ENCODE results near the gene STOML1.

STOML1 gene, protein sequence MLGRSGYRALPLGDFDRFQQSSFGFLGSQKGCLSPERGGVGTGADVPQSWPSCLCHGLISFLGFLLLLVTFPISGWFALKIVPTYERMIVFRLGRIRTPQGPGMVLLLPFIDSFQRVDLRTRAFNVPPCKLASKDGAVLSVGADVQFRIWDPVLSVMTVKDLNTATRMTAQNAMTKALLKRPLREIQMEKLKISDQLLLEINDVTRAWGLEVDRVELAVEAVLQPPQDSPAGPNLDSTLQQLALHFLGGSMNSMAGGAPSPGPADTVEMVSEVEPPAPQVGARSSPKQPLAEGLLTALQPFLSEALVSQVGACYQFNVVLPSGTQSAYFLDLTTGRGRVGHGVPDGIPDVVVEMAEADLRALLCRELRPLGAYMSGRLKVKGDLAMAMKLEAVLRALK

DNA sequence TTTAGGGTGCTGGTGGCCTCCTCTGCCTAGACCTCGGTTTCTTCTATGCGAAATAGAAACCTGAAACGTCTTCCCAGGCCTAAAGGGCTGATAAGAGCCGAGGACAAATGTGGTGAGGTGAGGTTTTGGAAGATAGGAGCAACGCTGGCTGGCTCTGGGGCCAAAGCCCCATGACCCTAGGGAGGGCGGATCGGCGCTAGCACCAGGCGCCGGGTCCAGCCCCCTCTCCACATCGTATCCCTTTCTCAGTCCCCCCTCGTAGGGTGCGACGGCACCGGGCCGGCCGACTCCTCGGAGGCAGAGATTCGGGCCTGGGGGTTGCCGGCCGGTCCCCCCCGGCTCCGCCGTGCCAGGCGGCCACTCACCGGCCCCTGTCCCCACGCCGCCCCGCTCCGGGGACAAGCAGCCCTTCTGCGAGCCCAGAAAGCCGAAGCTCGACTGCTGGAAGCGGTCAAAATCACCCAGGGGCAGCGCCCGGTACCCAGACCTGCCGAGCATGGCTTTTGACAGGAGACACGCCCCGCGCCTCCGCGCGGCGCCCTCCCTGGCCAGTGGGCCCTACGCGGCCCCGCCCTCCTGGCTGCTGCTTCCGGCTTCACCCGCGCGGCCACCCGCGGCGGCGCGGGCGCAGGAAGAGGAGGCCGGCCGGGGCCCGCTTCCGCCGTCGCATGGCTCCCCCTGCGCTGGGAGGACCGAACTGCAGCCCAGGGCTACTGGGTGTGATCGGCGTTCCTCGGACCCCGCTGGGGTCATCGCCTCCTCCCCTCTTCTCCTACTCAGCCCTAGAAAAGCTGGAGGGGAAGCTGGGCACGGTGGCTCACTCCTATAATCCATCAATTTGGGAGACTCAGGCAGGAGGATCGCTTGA, at the start of gene STOML1:
Gene STOML1 (minus strand): TSS at position 570 of the 868 bp plus-strand sequence. CDS start 72 bp downstream, at position 498.
- peak; percentile 89 for DNase-seq (ENCODE audit: low read depth)

DNA sequence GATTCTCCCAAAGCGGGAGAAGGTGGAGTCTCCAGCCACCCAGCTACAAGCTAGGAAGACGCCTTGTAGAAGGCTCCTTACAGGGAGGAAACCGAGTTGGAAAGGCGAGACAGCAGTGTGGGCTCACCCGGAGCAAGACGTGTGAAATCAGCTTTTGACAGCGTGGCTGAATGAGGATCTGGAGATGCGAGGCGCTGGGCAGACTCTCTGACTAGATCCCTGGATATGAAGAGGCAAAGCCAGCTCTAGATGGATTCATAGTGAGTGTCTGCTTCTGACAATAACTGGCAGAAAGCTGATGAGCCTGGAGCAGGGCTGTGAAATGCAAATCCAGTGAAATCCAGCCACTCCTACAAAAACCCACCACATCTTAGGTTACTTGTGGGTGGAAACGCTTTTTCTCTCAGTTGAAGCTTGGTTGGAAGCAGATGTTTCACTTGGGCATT, 49.2 kb upstream of the STOML1 start:
- DNase-seq (ENCODE audit: low read depth), result no peak

DNA sequence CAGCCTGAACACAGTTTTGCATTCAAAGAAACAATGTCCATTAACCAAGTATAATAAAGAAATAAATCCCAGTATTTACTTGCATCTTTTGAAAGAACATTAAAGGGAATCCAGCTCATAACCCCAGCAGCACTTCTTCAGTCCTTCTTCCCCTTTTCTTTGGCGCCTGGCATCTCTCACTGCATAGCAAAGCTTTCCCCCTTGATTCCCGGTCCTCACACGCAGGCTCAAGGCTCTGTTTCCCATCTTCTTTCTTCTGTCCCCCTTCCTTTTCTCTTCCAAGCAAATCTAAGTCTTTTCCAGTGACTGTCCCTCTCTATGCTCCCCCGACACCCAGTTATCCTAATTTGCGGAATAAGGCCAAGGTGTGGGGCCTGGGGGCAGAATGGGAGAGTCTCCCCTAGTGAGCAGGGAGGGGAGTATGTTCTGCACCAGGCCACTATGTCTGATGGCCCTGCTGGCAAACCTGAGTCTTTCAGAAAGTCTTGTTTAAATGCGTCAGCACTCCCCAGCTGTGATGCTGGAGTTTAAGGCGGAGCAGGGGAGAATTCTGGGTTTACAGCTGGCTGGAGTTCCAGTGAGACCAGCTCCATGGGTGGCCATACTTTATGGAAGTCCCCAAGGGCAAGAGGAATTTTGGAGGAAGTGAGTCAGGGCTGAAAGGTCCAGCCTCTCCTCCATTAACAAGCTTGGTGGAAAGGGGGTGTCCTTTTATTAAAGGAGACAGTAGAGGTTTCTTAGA, 48.2 kb upstream of the STOML1 start:
- no peak for DNase-seq (ENCODE audit: low read depth)

DNA sequence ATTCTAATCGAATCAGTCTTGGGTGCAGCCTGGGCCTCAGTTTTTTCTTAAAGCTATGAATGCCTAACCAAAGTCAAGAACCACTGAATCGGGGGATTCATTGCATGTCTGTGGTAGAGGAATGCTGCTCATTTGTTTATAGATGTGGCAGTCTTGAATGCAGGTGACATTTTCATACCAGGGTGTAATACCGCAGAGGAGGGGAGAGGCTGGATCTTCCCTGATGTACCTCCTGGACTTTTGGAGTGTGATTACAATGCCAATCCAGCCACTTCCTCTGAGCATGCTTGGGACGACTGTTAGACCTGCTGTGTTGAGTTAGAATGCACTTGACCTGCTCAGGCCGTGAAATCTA, 47.5 kb upstream of the STOML1 start:
- DNase-seq (ENCODE audit: low read depth), result no peak

DNA sequence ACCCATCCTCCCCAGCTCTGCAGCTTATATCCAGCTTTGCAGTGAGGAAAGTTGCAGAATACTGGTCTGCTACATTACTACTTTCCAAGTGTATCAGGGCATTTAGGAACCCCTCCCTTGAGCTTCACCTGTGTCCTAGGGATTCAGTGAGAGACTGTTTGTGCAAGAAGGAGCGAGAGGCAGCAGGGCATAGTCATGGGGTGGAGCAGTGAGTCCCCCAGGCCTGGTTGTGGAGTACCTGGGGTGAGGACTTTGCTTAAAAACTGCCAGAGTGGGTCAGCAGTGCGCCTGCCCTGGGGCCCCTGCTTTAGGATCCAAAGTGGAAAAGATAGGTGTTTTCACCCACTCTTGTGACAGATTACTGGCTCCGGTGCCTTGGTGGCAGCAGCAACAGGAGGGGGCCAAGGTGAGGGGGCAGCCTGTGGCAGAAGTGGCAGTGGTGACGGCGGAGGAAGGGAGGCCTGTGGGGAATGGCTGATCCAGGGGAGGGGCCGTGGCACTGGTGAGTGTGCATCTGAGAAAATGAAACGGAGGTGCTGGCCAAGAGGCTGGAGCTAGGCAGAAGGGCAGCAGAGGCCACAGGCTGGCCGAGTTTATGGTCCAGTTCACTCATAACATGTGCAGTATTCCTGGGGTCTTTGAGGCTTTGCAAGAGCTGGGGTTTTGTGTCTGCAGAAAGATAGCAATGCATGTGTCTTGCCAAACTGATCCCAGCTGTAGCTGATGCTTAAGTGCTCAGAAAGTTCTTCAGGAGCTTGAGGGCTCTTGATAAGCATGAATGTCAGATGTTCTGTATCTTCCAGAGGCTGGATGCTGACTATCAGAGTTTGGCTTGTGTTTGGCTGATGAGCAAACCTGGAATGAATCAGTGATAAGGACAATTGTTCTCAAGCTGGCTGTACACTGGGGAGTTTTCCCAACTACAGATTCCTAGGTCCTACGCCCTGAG, 46.9 kb upstream of the STOML1 start:
- DNase-seq (ENCODE audit: low read depth), result no peak

DNA sequence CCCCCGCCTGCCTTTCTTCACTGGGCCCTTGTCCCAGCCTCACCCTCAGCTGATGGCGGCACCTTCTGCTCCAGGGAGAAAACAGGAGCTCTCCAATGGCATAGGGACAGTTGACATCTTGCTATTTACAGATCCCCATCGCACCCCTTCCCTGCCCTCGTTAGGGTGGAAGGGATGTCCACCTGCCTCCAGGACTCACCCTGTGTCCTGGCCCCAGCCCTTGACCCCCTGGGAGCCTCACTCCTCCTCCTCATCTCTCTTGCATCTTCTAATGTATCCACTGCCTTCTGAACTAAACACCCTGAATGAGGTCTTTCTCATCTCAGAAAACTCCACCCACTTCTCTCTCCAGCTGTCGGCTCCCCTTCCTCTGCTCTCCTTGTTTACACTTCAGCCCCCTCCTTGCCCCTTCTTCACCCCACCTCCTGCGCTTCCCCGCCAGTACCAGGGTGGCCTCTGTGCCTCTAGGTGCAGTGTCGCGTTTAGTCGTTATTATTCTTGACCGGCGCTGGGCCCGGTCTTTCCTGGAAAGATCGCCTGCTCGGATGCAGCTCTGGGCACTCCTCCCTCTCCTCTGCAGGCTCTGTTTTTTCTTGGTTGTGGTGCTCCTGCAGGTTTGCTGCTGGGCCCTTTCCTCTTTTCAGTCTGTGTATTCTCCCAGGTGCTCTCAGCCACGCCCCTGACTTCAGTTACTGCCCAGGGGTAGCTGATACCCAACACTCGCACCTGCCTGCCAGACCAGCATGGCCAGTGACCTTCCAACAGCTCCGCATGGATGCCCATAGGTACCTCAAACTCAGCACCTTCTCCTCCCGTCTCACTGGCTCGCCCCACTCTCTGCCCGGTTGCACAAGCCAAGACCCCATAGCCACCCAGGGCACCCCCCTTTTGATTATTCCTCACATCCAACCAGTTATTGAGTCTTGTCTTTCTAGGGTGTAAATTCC, 45.3 kb upstream of the STOML1 start:
- DNase-seq (ENCODE audit: low read depth), result no peak

DNA sequence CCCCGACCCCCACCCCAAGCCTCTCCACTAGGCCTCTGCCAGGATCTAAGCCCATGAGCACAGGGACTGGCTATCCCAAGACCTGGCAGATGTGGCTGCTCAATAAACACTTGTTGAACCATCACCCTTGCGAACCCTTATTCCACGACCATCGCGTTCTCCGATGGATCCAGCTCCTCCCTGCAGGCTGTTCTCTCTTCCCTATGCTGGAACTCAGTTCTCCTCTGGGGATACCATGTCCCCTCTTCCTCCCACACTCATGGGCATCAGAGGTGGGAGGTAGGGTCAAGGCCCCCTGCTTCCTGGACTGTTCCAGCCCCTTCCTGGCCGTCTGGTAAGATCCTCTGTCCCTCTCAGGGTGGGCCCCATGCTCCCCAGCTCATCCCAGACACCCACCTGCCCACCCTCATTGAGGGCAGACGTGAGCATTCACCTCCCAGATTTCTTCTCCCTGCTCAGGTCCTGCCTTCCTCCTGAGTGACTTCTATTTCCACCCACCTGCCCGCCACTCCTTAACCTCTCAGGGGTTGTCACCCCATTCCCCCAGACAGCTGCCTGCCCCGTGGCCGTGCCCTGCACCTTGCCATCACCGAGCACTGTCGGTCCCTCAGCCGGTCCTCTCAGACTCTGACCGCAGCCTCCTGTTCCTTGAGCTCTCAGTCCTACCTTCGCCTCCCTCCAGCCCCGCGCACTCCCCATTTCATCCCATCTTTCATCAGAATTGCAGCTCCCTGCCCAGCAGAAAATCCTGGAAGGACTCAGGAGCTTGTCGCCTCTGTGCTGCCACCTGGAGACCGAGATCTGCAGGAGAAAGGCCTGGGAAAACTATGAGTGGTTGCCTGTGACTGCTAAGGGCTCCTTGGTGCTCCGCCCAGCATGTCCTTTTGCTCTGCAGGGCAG, 44.4 kb upstream of the STOML1 start:
- DNase-seq (ENCODE audit: low read depth), result no peak

DNA sequence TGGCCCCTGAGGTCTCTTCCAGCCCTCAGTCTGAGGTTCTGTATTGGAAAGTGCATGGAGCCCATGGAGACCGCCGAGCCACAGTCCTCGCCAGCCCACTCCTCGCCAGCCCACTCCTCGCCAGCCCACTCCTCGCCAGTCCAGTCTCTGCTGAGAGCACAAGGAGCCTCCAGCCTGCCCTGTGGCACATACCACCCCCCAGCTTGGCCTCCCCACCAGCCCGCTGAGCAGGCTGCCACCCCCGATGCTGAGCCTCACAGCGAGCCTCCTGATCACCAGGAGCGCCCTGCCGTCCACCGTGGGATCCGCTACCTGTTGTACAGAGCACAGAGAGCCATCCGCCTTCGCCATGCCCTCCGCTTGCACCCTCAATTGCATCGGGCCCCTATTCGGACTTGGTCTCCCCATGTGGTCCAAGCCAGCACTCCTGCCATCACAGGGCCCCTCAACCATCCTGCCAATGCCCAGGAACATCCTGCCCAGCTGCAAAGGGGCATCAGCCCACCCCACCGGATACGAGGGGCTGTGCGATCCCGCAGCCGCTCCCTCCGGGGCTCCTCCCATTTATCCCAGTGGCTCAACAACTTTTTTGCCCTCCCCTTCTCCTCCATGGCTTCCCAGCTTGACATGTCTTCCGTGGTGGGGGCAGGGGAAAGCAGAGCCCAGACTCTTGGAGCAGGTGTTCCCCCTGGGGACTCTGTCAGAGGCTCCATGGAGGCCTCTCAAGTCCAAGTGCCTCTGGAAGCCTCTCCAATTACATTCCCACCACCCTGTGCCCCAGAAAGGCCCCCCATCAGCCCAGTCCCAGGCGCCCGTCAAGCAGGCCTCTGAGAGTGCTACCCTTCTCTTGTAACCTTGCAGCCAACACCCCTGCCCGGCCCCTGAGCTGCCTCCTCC, 43.3 kb upstream of the STOML1 start:
- no peak for DNase-seq (ENCODE audit: low read depth)

DNA sequence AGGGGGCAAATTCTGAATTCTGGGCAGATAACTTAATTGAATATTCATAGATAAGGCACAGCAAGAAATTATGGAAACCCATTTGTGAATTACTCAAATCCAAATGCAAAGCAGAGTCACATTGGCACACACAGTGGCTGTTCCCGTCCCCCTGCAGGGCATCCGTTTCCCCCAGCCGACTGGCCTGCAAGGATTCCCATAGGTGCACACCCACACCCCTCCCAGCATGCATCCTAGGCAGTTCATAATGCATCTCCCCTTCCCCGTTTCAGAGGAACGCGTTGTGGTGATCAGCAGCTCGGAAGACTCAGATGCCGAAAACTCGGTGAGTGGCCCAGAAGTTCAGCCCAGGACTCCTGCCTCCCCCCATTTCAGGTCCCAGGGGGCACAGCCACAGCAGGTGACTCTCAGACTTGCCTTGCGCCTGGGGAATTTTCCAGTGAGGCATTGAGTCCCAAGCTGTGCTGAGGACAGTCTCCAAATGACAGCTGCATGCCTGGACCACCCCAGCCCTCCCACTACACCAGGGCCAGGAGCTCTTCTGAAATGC, 42.2 kb upstream of the STOML1 start:
- no peak for DNase-seq (ENCODE audit: low read depth)

DNA sequence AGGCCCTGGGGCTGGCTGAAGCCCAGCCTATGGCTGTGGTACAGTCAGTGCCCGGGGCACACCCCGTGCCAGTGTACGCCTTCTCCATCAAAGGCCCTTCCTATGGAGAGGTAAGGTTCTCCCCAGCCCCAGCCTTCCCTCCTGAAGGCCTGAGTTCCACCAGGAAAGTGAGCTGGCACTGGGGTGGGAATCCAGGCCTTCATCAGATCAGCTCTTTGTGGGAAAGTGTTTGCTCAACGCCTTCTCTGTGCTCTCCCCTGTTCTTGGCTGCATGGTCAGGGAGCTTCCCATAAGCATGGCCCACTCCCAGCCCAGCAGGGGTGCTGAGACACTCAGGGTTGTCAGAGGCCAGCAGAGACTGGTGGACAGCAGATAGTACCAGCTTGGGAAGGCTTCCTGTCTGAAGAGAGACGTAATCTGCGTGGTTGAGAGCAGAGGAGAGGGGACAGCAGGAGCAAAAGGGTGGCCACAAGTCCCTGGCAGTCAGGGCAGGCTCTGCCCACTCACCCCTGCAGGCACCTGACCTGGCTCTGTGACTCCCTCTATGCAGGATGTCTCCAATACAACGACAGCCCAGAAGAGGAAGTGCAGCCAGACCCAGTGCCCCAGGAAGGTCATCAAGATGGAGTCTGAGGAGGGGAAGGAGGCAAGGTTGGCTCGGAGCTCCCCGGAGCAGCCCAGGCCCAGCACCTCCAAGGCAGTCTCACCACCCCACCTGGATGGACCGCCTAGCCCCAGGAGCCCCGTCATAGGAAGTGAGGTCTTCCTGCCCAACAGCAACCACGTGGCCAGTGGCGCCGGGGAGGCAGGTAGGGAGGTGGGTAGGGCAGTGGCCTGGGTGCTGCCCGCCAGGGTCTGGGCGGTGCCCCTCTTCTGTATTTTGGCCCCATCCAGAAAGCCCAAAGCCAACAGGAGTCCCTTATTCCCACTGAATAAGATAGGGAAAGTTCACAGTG, 40.8 kb upstream of the STOML1 start:
- no peak for DNase-seq (ENCODE audit: low read depth)

DNA sequence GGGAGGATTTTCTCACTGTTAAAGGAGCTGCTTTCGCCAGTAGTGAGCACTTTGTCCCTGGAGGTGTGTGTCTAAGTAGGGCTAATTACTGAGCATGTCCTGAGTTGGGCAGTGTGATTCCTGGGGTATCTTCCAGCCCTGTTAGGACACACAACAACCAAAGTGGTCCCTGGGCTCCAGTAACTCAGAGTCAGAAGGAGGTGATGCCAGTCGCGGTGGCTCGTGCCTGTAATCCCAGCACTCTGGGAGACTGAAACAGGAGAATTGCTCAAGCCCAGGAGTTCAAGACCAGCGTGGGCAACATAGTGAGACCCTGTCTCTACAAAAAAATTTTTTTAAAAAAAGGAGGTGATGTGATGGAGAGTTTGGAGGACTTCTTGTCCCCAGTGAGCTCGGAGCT, 40.0 kb upstream of the STOML1 start:
- DNase-seq (ENCODE audit: low read depth), result no peak

DNA sequence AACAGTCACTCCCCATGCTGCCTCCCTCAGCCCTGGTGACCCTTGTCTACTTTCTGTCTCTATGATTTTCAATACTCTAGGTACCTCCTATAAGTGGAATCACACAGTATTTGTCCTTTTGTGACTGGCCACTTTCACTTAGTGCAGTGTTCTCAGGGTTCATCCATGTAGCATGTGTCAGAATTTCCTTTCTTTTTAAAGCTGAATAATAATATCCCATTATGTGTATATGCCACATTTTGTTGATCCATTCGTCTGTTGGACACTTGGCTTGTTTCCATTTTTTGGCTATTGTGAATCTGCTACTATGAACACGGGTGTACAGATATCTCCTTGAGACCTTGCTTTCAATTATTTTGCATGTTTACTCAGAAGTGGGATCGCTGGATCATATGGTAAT, 36.6 kb upstream of the STOML1 start:
- DNase-seq (ENCODE audit: low read depth), result no peak

DNA sequence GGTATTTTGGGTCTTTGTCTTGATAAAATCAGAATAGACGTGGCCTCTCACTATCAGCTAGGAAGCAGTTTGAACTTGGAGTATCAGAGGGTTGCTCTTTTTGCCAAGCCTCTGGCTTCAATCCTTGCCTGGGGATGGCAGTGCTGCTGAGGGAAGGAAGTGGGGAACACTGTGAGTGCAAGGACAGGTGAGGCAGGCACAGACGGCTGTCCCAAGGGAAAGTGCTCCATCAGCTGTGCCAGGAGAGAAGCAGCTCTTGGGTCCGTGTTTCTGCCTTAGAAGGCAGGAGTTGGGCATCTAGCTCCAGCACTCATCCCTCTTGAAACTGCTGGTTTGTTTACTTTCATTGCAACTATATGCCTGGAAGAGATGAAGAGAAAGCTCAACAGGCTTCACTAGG, 35.6 kb upstream of the STOML1 start:
- DNase-seq (ENCODE audit: low read depth), result no peak

DNA sequence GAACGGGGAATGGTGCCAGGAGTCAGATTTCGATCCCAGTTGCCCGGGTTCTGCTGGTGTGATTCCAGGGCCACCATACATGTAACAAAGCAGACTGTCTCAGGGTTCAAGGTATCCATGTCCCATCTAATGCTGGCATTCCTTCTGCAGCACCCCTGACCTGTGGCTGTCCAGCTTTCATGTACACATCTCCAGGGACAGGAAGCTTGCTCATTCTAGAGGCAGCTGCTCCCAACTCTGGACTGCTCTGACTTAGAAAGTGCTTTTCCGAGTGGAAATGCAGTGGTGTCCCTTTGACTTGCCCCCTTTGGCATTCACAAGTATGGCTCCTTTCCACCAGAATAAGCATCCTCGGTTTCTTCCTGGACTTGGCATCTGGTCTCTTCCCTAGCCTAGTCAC, 33.3 kb upstream of the STOML1 start:
- no peak for DNase-seq (ENCODE audit: low read depth)

DNA sequence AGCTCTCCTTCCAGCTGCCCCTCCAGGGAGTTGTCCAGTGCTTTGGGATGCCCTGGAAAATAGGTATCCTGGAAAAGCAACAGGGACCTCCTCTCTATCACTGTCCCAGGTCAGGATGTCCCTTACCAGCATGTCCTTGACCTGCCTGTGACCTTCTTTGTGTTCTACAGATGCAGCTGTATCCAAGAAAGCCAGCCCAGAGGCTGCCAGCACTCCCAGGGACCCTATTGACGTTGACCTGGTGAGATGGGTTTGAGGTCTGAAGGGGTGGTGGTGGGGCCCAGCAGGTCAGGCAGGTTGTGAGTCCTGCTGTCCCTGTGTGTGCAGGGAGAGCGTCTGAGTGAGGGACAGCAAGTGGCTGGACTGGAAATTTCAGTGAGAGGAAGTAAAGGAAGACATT, 32.6 kb upstream of the STOML1 start:
- DNase-seq (ENCODE audit: low read depth), result no peak

DNA sequence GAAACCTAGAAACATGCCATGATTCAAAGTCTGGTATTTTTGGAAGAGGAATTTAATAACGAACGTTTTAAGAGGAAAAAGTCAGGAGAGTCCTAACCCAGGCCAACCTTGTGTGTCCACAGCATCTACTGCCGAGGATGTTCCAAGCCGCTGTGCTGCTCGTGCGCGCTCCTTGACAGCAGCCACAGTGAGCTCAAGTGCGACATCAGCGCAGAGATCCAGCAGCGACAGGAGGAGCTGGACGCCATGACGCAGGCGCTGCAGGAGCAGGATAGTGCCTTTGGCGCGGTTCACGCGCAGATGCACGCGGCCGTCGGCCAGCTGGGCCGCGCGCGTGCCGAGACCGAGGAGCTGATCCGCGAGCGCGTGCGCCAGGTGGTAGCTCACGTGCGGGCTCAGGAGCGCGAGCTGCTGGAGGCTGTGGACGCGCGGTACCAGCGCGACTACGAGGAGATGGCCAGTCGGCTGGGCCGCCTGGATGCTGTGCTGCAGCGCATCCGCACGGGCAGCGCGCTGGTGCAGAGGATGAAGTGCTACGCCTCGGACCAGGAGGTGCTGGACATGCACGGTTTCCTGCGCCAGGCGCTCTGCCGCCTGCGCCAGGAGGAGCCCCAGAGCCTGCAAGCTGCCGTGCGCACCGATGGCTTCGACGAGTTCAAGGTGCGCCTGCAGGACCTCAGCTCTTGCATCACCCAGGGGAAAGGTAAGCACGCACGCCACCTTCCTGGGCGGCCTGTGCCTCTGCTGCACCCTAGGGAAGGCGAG, 30.8 kb upstream of the STOML1 start:
- DNase-seq (ENCODE audit: low read depth), result no peak

Data from stimulated activated CD4-positive, alpha-beta T cell treated with anti-CD3 and anti-CD28 coated beads, Interleukin-2, amount 100 ng/mL, for 4 hours (primary cell).